Epithelial cell of proximal tubule (primary cell): ENCODE measurements around the gene DMD. TPM values are rescaled to one million over a fixed set of nuclear protein-coding genes. Genes with fewer than 3 reads are reported as not detected.

Source experiments
- DNase-seq: peaks from one replicate; pipeline ENCODE4 v3.0.0-alpha.2; 2011; ENCODE audit warnings: low read depth
- H3K4me3 ChIP-seq: 2 replicates; pipeline ENCODE4 v1.5.1; 2011; ENCODE audit warnings: low read depth, mild to moderate bottlenecking, low read length
- total RNA-seq: library from RNA; depleted of rRNA; stranded (reverse); fragments of >200 nt; gene quantifications from 2 replicates; pipeline ENCODE4 v1.2.3, GENCODE V29; 2015
- TF ChIP-seq, protein P1 (sequence below): conservative IDR thresholded peaks from 2 replicates; pipeline ENCODE4 v1.5.1; 2012; ENCODE audit warnings: low read depth, mild to moderate bottlenecking, low read length

Gene DMD
- total RNA-seq, 1 donor from 2014 or later, result 1.3 TPM

DNA sequence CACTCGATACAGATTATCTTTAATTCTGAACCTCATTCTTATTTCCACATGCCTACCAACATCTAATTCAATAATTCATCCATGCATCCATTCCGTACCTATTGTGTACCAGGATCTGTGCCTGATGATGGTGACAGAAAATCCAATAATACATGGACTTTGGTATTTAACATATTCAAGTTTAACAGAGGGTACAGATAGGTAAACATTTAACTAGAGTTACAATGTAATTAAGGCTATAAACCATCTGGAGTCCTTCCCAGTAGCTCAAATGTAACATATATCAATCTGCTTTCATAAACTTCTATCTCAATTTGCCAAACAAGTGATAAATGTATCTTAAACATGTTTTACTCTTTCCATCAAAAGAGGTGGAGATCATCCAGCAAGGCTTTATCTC is 1578.0 kb downstream of the DMD start:
- DNase-seq, result no peak
- no peak overlapping the region for H3K4me3 ChIP-seq
- TF ChIP-seq, protein P1, sequence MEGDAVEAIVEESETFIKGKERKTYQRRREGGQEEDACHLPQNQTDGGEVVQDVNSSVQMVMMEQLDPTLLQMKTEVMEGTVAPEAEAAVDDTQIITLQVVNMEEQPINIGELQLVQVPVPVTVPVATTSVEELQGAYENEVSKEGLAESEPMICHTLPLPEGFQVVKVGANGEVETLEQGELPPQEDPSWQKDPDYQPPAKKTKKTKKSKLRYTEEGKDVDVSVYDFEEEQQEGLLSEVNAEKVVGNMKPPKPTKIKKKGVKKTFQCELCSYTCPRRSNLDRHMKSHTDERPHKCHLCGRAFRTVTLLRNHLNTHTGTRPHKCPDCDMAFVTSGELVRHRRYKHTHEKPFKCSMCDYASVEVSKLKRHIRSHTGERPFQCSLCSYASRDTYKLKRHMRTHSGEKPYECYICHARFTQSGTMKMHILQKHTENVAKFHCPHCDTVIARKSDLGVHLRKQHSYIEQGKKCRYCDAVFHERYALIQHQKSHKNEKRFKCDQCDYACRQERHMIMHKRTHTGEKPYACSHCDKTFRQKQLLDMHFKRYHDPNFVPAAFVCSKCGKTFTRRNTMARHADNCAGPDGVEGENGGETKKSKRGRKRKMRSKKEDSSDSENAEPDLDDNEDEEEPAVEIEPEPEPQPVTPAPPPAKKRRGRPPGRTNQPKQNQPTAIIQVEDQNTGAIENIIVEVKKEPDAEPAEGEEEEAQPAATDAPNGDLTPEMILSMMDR, result no peak

DNA sequence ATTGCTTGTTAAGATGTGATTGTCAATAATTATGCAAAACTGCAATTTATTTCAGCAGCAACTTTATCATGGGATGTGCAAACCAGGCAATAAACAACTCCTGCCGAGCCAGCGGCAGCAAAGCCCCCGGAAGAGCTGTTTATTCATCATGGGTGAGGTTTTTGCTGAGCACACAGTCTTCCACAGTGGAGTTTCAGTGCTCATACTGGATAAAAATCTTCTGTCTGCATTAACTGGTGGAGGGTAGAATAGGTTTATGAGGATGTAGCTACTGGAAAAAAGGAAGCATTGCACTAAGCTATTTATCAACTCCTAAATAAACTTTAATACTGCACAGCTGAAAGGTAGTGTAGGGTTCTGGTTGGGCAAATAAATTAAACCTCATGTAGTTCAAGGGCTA is 1582.2 kb downstream of the DMD start:
- no peak for DNase-seq
- TF ChIP-seq, protein P1, result no peak
- H3K4me3 ChIP-seq, result no peak overlapping the region

GRCh38 chrX:31609130-31609529 is 1602.2 kb downstream of the DMD start:
- no peak overlapping the region for H3K4me3 ChIP-seq
- no peak for DNase-seq
- TF ChIP-seq, protein P1, result no peak

GRCh38 chrX:31608638-31609037 is 1602.7 kb downstream of the DMD start:
- TF ChIP-seq, protein P1, result no peak
- DNase-seq, result no peak
- H3K4me3 ChIP-seq, result no peak overlapping the region

DNA sequence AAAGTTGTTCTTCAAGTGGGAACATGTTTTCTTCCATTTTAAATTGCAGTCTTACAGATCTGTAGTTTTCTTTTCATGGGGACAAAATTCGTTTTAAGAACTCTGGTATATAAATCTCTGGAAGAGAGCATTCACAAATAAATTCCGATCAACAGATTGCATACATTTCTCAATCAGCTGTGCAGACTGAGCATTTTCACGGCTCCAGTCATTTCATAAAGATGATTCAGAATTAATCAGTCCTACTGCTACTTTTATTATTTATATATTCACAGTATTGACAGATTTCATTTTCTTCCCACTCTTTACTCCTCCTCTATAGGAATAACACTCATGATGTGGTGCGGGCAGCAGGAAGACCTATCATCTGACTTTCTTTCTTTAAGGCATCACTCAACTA is 1604.6 kb downstream of the DMD start:
- no peak for DNase-seq
- TF ChIP-seq, protein P1, result no peak
- H3K4me3 ChIP-seq, result no peak overlapping the region

- DNase-seq, result no peak
- no peak overlapping the region for H3K4me3 ChIP-seq
- TF ChIP-seq, protein P1, result no peak
Measured at GRCh38 chrX:31604629-31605221, 1606.6 kb downstream of the DMD start.

DNA sequence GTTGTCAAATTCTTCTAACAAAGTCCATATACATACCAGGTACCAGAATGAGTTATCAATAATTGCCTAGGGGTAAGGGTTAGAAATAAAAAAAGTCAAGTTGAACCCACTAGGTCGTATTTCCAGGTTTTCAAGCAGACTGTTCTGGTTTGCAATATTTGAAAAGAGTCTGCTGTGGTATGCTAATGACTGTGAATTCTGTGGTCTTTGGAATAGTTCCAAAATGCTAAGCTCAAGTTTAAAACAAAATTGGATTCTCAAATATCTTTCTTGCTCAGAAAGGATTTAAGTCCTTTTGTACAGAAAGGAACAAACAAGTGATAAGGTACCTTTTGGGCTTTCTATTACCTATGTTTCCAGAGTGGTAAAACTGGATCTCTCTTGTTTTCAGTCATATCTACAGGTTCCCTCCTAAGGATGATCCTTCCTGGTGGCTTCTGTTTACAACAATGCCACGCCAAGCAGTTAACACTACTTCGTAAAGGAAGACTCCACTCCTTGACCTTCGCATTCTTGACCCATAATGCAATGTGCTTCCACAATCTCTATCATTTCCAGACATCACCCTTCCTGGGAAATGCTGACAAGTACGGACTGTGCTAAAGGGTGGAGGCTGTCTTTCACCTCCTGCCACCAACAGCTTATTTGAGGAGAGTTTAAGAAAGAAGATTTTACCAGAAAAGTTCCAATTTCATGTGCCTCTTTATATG is 1607.8 kb downstream of the DMD start:
- TF ChIP-seq, protein P1, result no peak
- DNase-seq, result no peak
- no peak overlapping the region for H3K4me3 ChIP-seq
